ENCODE data around the gene PON1. TPM values are rescaled to one million over a fixed set of nuclear protein-coding genes. Genes with fewer than 3 reads are reported as not detected.

PON1 gene
- total RNA-seq, 1 experiment from 2014 or later = not detected

DNA sequence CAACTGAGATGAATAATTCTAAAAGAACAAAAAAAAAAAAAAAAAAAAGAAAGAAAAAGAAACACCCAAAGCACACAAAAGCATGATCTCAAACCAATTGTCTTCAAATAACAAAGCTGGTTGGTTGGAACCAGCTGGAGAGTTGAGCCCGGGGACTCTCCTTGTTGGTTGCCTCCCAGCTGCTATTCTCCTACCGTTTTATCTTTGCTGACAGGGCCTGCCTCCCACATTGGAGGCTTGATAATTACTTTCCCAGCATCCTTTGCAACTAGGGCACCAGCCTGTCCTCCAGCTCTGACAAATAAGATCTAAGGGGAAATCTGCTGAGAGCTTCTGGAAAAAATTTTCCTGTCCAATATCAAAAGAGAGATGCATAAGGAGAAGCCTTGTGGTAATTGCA, 6.8 kb downstream of the PON1 start:
- ChIA-PET POLR2A (no interaction called here), CTCF (no interaction called here)
- H3K27ac Mint-ChIP-seq (ENCODE audit: low read depth, unreplicated experiment) = no peak overlapping the region
- H3K36me3 Mint-ChIP-seq (ENCODE audit: insufficient read depth, unreplicated experiment) = no peaks in the 10 kb centered on the region
- no peak for DNase-seq (ENCODE audit: unreplicated experiment)
- no peak overlapping the region for H3K4me3 Mint-ChIP-seq (ENCODE audit: unreplicated experiment)
- peaks cover 29% of the 10 kb centered on the region for H3K27me3 Mint-ChIP-seq (ENCODE audit: insufficient read depth, unreplicated experiment)
- H3K4me1 Mint-ChIP-seq (ENCODE audit: insufficient read depth, unreplicated experiment) = no peaks in the 10 kb centered on the region
- BruUV-seq (replicated peaks) = no TSS peak
- H3K9me3 Mint-ChIP-seq (ENCODE audit: unreplicated experiment) = peaks cover 7% of the 10 kb centered on the region
- TF ChIP-seq, protein P1, sequence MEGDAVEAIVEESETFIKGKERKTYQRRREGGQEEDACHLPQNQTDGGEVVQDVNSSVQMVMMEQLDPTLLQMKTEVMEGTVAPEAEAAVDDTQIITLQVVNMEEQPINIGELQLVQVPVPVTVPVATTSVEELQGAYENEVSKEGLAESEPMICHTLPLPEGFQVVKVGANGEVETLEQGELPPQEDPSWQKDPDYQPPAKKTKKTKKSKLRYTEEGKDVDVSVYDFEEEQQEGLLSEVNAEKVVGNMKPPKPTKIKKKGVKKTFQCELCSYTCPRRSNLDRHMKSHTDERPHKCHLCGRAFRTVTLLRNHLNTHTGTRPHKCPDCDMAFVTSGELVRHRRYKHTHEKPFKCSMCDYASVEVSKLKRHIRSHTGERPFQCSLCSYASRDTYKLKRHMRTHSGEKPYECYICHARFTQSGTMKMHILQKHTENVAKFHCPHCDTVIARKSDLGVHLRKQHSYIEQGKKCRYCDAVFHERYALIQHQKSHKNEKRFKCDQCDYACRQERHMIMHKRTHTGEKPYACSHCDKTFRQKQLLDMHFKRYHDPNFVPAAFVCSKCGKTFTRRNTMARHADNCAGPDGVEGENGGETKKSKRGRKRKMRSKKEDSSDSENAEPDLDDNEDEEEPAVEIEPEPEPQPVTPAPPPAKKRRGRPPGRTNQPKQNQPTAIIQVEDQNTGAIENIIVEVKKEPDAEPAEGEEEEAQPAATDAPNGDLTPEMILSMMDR (IDR thresholded peaks at IDR 0.05; ENCODE audit: unreplicated experiment) = no peak
- intact Hi-C loops (cut with micrococcal nuclease) = no loop called here

DNA sequence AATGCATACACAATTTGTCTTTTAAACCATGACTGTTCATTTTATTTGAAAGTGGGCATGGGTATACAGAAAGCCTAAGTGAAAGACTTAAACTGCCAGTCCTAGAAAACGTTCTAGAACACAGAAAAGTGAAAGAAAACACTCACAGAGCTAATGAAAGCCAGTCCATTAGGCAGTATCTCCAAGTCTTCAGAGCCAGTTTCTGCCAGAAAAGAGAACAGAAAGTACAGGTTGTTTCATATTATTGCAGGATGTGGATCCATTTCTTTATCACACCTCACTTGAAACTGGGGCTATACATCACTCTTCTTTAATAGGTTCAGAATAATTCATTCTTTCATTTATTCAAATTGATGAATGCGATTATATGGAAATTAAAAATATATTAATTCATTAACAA, 7.7 kb downstream of the PON1 start:
- H3K4me1 Mint-ChIP-seq (ENCODE audit: insufficient read depth, unreplicated experiment) = no peaks in the 10 kb centered on the region
- POLR2A ChIA-PET = interaction anchor here (0.6 to 0.7 kb wide), 2 partner anchors 21 to 161 kb away, joined by 3 to 6 read pairs; no protein-coding TSS in a partner anchor
- H3K4me3 Mint-ChIP-seq (ENCODE audit: unreplicated experiment) = no peak overlapping the region
- no peak for DNase-seq (ENCODE audit: unreplicated experiment)
- peaks cover 7% of the 10 kb centered on the region for H3K9me3 Mint-ChIP-seq (ENCODE audit: unreplicated experiment)
- H3K27ac Mint-ChIP-seq (ENCODE audit: low read depth, unreplicated experiment) = no peak overlapping the region
- TF ChIP-seq, protein P1 (IDR thresholded peaks at IDR 0.05; ENCODE audit: unreplicated experiment) = no peak
- BruUV-seq (replicated peaks) = no TSS peak
- no peaks in the 10 kb centered on the region for H3K36me3 Mint-ChIP-seq (ENCODE audit: insufficient read depth, unreplicated experiment)
- CTCF ChIA-PET = no interaction called here
- intact Hi-C loops (cut with micrococcal nuclease) = no loop called here
- H3K27me3 Mint-ChIP-seq (ENCODE audit: insufficient read depth, unreplicated experiment) = peaks cover 29% of the 10 kb centered on the region

DNA sequence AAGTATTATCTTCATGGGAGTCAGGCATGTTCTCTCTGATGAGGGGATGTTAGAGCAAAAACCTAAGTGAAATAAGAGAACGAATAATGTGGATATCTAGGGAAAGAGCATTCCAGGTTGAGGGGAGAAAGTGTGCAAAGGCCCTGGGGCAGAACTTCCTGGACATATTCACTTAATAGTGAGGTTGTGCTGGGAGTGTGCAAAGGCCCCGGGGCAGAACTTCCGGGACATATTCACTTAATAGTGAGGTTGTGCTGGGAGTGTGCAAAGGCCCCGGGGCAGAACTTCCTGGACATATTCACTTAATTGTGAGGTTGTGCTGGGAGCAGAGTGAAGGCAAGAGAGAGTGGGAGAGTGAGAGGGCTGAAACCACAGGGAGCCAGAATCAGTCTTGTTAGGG, 11.8 kb downstream of the PON1 start:
- Mint-ChIP-seq H3K4me3 (ENCODE audit: unreplicated experiment) (no peak overlapping the region), H3K36me3 (ENCODE audit: insufficient read depth, unreplicated experiment) (no peaks in the 10 kb centered on the region), H3K4me1 (ENCODE audit: insufficient read depth, unreplicated experiment) (no peaks in the 10 kb centered on the region), H3K27me3 (ENCODE audit: insufficient read depth, unreplicated experiment) (peaks cover 29% of the 10 kb centered on the region), H3K27ac (ENCODE audit: low read depth, unreplicated experiment) (no peak overlapping the region), H3K9me3 (ENCODE audit: unreplicated experiment) (peaks cover 7% of the 10 kb centered on the region)
- intact Hi-C loops (cut with micrococcal nuclease) = no loop called here
- ChIA-PET POLR2A (no interaction called here), CTCF (no interaction called here)
- BruUV-seq (replicated peaks) = no TSS peak
- TF ChIP-seq, protein P1 (IDR thresholded peaks at IDR 0.05; ENCODE audit: unreplicated experiment) = no peak
- no peak for DNase-seq (ENCODE audit: unreplicated experiment)

- TF ChIP-seq, protein P1 (IDR thresholded peaks at IDR 0.05; ENCODE audit: unreplicated experiment) = no peak
- H3K4me1 Mint-ChIP-seq (ENCODE audit: insufficient read depth, unreplicated experiment) = no peaks in the 10 kb centered on the region
- H3K9me3 Mint-ChIP-seq (ENCODE audit: unreplicated experiment) = peaks cover 7% of the 10 kb centered on the region
- intact Hi-C loops (cut with micrococcal nuclease) = no loop called here
- no peaks in the 10 kb centered on the region for H3K36me3 Mint-ChIP-seq (ENCODE audit: insufficient read depth, unreplicated experiment)
- BruUV-seq (replicated peaks) = no TSS peak
- POLR2A ChIA-PET = interaction anchor here (0.6 kb wide), 1 partner anchor 1533 kb away, joined by 3 read pairs; no protein-coding TSS in a partner anchor
- no peak for DNase-seq (ENCODE audit: unreplicated experiment)
- H3K27ac Mint-ChIP-seq (ENCODE audit: low read depth, unreplicated experiment) = no peak overlapping the region
- CTCF ChIA-PET = no interaction called here
- H3K4me3 Mint-ChIP-seq (ENCODE audit: unreplicated experiment) = no peak overlapping the region
- peaks cover 29% of the 10 kb centered on the region for H3K27me3 Mint-ChIP-seq (ENCODE audit: insufficient read depth, unreplicated experiment)
Measured at GRCh38 chr7:95311389-95311788, 12.9 kb downstream of the PON1 start.

Measured in MCF 10A (cell line).